HL-60 (cell line): ENCODE data around the gene ANKRD26.

Experiments used
- DNase-seq, 2 experiments: peaks; one replicate each; pipeline ENCODE4 v3.0.0-alpha.2; 2010 to 2020; ENCODE audit warnings: low read depth in 1 of 2, low spot score in 1 of 2
- H3K27ac ChIP-seq: fragments of 250-450 bp; sonication (Bioruptor Pico); replicated peaks from 2 replicates; pipeline ENCODE4 v1.5.1; 2020; ENCODE audit warnings: mild to moderate bottlenecking, moderate library complexity
- H3K27me3 ChIP-seq: fragments of 250-450 bp; sonication (Bioruptor Pico); 2 replicates; pipeline ENCODE4 v1.5.1; 2021; ENCODE audit warnings: mild to moderate bottlenecking, moderate library complexity; ENCODE audit not compliant: insufficient read depth, poor library complexity, severe bottlenecking
- H3K4me3 ChIP-seq: replicated peaks from 2 replicates; pipeline ENCODE4 v1.5.1; 2011; ENCODE audit warnings: mild to moderate bottlenecking, control low read depth, low read length; ENCODE audit not compliant: insufficient read depth
- GABPA ChIP-seq: IDR thresholded peaks from 2 replicates; pipeline ENCODE4 v1.6.1; 2012; ENCODE audit warnings: low read depth
- POLR2AphosphoS5 ChIP-seq: IDR thresholded peaks from 2 replicates; pipeline ENCODE4 v1.6.1; 2012; ENCODE audit warnings: low read depth
- SPI1 ChIP-seq: IDR thresholded peaks from 2 replicates; pipeline ENCODE4 v1.6.1; 2012; ENCODE audit warnings: low read depth, mild to moderate bottlenecking, borderline replicate concordance
- TF ChIP-seq, protein P1 (sequence below): IDR thresholded peaks from one replicate; pipeline ENCODE4 v1.5.1; 2011; ENCODE audit warnings: low read length, control low read depth, inconsistent platforms; ENCODE audit not compliant: insufficient read depth
- TF ChIP-seq, protein P2 (sequence below): IDR thresholded peaks from 2 replicates; pipeline ENCODE4 v1.6.1; 2012; ENCODE audit warnings: low read depth; ENCODE audit not compliant: insufficient replicate concordance

Gene ANKRD26

DNA sequence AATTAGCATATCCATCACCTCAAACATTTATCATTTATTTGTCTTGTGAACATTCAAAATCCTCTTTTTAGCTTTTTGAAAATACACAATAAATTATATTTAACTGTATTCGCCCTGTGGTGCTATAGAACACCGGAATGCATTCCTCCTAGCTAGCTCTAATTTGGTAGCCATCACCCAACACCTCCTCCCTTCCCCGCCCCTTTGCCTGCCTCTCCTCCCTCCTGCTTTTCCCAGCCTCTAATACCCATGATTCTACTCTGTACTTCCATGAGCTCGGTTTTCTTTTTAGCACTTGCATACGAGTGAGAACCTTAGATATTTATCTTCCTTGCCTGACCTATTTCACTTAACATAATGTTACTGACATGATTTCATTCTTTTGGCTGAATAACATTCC is 80.1 kb downstream of the ANKRD26 start:
- no peaks in the 10 kb centered on the region for H3K27me3 ChIP-seq
- H3K27ac ChIP-seq: no peak overlapping the region
- H3K4me3 ChIP-seq: no peak overlapping the region
- TF ChIP-seq GABPA (no peak), SPI1 (no peak), POLR2AphosphoS5 (no peak)
- TF ChIP-seq, protein P1, sequence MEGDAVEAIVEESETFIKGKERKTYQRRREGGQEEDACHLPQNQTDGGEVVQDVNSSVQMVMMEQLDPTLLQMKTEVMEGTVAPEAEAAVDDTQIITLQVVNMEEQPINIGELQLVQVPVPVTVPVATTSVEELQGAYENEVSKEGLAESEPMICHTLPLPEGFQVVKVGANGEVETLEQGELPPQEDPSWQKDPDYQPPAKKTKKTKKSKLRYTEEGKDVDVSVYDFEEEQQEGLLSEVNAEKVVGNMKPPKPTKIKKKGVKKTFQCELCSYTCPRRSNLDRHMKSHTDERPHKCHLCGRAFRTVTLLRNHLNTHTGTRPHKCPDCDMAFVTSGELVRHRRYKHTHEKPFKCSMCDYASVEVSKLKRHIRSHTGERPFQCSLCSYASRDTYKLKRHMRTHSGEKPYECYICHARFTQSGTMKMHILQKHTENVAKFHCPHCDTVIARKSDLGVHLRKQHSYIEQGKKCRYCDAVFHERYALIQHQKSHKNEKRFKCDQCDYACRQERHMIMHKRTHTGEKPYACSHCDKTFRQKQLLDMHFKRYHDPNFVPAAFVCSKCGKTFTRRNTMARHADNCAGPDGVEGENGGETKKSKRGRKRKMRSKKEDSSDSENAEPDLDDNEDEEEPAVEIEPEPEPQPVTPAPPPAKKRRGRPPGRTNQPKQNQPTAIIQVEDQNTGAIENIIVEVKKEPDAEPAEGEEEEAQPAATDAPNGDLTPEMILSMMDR: no peak
- TF ChIP-seq, protein P2, sequence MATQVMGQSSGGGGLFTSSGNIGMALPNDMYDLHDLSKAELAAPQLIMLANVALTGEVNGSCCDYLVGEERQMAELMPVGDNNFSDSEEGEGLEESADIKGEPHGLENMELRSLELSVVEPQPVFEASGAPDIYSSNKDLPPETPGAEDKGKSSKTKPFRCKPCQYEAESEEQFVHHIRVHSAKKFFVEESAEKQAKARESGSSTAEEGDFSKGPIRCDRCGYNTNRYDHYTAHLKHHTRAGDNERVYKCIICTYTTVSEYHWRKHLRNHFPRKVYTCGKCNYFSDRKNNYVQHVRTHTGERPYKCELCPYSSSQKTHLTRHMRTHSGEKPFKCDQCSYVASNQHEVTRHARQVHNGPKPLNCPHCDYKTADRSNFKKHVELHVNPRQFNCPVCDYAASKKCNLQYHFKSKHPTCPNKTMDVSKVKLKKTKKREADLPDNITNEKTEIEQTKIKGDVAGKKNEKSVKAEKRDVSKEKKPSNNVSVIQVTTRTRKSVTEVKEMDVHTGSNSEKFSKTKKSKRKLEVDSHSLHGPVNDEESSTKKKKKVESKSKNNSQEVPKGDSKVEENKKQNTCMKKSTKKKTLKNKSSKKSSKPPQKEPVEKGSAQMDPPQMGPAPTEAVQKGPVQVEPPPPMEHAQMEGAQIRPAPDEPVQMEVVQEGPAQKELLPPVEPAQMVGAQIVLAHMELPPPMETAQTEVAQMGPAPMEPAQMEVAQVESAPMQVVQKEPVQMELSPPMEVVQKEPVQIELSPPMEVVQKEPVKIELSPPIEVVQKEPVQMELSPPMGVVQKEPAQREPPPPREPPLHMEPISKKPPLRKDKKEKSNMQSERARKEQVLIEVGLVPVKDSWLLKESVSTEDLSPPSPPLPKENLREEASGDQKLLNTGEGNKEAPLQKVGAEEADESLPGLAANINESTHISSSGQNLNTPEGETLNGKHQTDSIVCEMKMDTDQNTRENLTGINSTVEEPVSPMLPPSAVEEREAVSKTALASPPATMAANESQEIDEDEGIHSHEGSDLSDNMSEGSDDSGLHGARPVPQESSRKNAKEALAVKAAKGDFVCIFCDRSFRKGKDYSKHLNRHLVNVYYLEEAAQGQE: no peak
- DNase-seq: no peak

DNA sequence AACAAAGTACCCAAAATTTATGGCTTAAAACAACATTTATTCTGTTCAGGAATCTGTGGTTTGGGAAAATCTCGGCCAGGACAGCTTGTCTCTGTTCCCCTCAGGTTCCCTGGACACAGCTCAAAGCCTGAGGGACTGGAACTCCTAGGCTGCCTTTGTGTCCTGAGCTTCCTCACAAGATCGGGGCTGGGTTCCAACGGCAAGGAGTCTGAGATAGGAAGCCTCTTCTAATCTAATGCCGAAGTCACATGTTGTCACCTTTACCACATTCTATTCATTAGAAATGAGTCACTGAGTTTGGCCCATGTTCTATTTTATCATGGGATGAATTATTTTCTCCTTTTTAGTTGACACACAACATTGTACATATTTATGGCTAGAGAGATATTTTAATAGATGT is 80.5 kb downstream of the ANKRD26 start:
- Histone ChIP-seq H3K4me3 (no peak overlapping the region), H3K27ac (no peak overlapping the region), H3K27me3 (no peaks in the 10 kb centered on the region)
- TF ChIP-seq POLR2AphosphoS5 (no peak), GABPA (no peak), SPI1 (no peak)
- TF ChIP-seq, protein P1: no peak
- TF ChIP-seq, protein P2: no peak
- DNase-seq: no peak

DNA sequence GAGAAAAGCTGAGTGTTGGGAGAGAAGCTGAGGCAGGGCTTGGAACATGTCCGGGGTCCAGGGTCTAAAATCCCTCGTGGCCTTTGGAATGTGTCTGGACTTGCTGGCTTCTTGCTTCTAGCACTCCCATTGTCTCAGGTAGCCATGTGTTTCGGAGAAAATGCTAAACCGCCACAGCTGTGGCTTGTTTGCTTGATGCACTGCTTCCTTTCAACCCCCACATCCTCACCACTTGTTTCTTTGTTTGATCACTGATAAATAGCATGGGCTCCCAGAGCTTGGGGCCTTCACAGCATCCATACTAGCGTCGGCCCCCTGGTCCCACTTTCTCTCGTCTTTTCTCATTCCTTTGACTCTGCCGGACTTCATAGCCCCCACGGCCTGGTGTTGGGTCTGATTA is 102.7 kb downstream of the ANKRD26 start:
- TF ChIP-seq SPI1 (no peak), GABPA (no peak), POLR2AphosphoS5 (no peak)
- TF ChIP-seq, protein P1: no peak
- TF ChIP-seq, protein P2: no peak

More for the DNA sequence above, 102.7 kb downstream of the ANKRD26 start:
- no peak overlapping the region for H3K27ac ChIP-seq
- H3K4me3 ChIP-seq: no peak overlapping the region
- DNase-seq: no peak
- H3K27me3 ChIP-seq: no peaks in the 10 kb centered on the region
